Fibroblast of lung (primary cell): Measurements from ENCODE around the gene LRRFIP1.

Experiments
- EZH2 ChIP-seq: IDR thresholded peaks from 2 replicates; pipeline ENCODE4 v1.5.1; 2012; ENCODE audit warnings: low read length, control low read depth, mild to moderate bottlenecking; ENCODE audit errors: missing control alignments
- TF ChIP-seq, protein P1 (sequence below), 2 donors: IDR thresholded peaks in 1 of 2; conservative IDR thresholded peaks in 1 of 2; 1 replicate in 1 of 2; 2 replicates in 1 of 2; pipeline ENCODE4 v1.5.1; 2011 to 2012; ENCODE audit warnings: low read length in 2 of 2, control low read depth in 1 of 2, inconsistent platforms in 1 of 2, low read depth in 1 of 2, mild to moderate bottlenecking in 1 of 2

GRCh38 chr2:237693291-237693994, 66.1 kb downstream of the LRRFIP1 start:
- TF ChIP-seq, protein P1, sequence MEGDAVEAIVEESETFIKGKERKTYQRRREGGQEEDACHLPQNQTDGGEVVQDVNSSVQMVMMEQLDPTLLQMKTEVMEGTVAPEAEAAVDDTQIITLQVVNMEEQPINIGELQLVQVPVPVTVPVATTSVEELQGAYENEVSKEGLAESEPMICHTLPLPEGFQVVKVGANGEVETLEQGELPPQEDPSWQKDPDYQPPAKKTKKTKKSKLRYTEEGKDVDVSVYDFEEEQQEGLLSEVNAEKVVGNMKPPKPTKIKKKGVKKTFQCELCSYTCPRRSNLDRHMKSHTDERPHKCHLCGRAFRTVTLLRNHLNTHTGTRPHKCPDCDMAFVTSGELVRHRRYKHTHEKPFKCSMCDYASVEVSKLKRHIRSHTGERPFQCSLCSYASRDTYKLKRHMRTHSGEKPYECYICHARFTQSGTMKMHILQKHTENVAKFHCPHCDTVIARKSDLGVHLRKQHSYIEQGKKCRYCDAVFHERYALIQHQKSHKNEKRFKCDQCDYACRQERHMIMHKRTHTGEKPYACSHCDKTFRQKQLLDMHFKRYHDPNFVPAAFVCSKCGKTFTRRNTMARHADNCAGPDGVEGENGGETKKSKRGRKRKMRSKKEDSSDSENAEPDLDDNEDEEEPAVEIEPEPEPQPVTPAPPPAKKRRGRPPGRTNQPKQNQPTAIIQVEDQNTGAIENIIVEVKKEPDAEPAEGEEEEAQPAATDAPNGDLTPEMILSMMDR (conservative IDR thresholded peaks at IDR 0.05 in 1 of 2, IDR thresholded peaks at IDR 0.05 in 1 of 2; ENCODE audit: low read depth in 1 of 2, low read length in 2 of 2), result no peak
- no peak for TF ChIP-seq EZH2
